ENCODE measurements around the gene CCDC47.

DNA sequence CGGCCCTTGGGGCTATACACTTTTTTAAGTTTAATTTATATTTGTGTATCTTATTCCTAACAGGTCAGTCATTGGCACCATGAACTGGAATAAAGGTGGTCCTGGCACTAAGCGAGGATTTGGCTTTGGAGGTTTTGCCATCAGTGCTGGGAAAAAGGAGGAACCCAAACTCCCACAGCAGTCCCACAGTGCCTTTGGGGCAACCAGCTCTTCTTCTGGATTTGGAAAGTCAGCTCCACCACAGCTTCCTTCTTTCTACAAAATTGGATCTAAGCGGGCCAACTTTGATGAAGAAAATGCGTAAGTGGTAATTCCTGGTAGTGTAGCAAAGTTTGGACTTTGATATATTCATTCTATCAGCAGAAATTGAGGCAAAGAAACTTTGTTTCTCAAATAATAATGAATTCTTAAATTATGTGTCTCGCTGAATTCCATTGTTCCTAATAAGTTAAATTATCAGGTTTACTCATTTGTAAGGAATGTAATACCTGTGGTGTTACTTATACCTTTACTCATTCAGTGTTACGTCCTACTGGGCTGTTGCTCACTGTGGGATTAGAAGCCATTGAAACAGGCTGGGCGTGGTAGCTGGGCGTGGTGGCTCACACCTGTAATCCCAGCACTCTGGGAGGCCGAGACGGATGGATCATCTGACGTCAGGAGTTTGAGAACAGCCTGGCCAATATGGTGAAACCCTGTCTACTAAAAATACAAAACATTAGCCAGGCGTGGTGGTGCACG, 13.7 kb upstream of the CCDC47 start:
- TF ChIP-seq, protein P1, sequence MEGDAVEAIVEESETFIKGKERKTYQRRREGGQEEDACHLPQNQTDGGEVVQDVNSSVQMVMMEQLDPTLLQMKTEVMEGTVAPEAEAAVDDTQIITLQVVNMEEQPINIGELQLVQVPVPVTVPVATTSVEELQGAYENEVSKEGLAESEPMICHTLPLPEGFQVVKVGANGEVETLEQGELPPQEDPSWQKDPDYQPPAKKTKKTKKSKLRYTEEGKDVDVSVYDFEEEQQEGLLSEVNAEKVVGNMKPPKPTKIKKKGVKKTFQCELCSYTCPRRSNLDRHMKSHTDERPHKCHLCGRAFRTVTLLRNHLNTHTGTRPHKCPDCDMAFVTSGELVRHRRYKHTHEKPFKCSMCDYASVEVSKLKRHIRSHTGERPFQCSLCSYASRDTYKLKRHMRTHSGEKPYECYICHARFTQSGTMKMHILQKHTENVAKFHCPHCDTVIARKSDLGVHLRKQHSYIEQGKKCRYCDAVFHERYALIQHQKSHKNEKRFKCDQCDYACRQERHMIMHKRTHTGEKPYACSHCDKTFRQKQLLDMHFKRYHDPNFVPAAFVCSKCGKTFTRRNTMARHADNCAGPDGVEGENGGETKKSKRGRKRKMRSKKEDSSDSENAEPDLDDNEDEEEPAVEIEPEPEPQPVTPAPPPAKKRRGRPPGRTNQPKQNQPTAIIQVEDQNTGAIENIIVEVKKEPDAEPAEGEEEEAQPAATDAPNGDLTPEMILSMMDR (conservative IDR thresholded peaks at IDR 0.05; ENCODE audit: low read depth, low read length), result no peak
- no peak for TF ChIP-seq RAD21 (IDR thresholded peaks at IDR 0.05; ENCODE audit: low read length)
- no peak for TF ChIP-seq POLR2A (IDR thresholded peaks at IDR 0.05; ENCODE audit: low read depth, low read length)
- TF ChIP-seq, protein P2, sequence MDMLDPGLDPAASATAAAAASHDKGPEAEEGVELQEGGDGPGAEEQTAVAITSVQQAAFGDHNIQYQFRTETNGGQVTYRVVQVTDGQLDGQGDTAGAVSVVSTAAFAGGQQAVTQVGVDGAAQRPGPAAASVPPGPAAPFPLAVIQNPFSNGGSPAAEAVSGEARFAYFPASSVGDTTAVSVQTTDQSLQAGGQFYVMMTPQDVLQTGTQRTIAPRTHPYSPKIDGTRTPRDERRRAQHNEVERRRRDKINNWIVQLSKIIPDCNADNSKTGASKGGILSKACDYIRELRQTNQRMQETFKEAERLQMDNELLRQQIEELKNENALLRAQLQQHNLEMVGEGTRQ (IDR thresholded peaks at IDR 0.05; ENCODE audit: low read depth, low read length), result no peak
- no peak for TF ChIP-seq CHD1 (IDR thresholded peaks at IDR 0.05; ENCODE audit: low read depth, low read length)
- TF ChIP-seq CEBPB (IDR thresholded peaks at IDR 0.05; ENCODE audit: low read depth, low read length), result no peak
- TF ChIP-seq FOS (IDR thresholded peaks at IDR 0.05; ENCODE audit: low read depth, low read length), result no peak
- TF ChIP-seq RFX5 (IDR thresholded peaks at IDR 0.05; ENCODE audit: low read depth, low read length), result no peak
- TF ChIP-seq BHLHE40 (IDR thresholded peaks at IDR 0.05; ENCODE audit: low read depth, low read length), result no peak
- no peak for TF ChIP-seq MXI1 (IDR thresholded peaks at IDR 0.05; ENCODE audit: borderline replicate concordance, low read depth, low read length)
